ENCODE data around the gene HBE1. TPM values are rescaled to one million over a fixed set of nuclear protein-coding genes. Genes with fewer than 3 reads are reported as not detected.

HBE1 gene
- total and polyA plus RNA-seq, 4 donors: 2.1 to 14.6 TPM; not detected in 2

GRCh38 chr11:5246772-5247471 lies 22.8 kb downstream of the HBE1 start:
- WGBS, 2 donors: 67 to 68% methylated on average over 6 of the region's 6 CpGs
- peaks cover 0 to 2% (median 0%) of the 10 kb centered on the region in 3 donors for H3K27me3 ChIP-seq (ENCODE audit: control insufficient read depth in 3 of 3, insufficient read depth in 3 of 3, low read length in 2 of 3)
- no peak overlapping the region for H3K4me3 ChIP-seq
- H3K9ac ChIP-seq (ENCODE audit: insufficient read depth in 1 of 2, low read length in 2 of 2): no peak overlapping the region
- H3K36me3 ChIP-seq (ENCODE audit: control insufficient read depth in 4 of 4, insufficient read depth in 4 of 4, low read length in 4 of 4): no peaks in the 10 kb centered on the region
- TF ChIP-seq CTCF (IDR thresholded peaks at IDR 0.05; ENCODE audit: control extremely low read depth, extremely low read depth): no peak
- H3K27ac ChIP-seq (ENCODE audit: low read depth in 1 of 2, low read length in 1 of 2): no peak overlapping the region
- ATAC-seq (ENCODE audit: insufficient read depth, low FRiP score) (no peak), DNase-seq (no peak)
- no peaks in the 10 kb centered on the region for H3K4me1 ChIP-seq (ENCODE audit: control insufficient read depth in 5 of 5, insufficient read depth in 5 of 5, low read length in 5 of 5)
- H3K9me3 ChIP-seq (ENCODE audit: control insufficient read depth in 4 of 4, insufficient read depth in 3 of 4, low read length in 3 of 4): no peaks in the 10 kb centered on the region

DNA sequence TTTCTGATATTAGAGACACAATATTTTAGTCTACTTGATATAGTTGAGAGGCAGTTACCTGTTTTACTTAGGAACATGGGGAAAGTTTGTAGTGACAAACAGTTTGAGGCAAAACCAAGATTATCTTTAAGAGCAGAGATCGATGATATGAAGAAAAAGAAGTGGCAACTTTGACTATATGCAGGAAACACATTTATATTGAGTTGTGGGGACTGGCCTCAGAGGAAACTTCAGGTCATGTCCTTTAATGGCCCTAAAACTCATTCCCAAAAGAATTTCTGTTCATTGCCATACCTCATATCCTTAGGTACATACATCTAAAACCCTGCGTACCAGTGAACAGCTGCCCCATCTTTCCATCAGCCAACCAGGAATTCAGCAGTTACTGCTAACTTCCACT lies 24.6 kb downstream of the HBE1 start:
- H3K9ac ChIP-seq (ENCODE audit: insufficient read depth in 1 of 2, low read length in 2 of 2): no peak overlapping the region

GRCh38 chr11:5243816-5244180 lies 25.9 kb downstream of the HBE1 start:
- no peaks in the 10 kb centered on the region for H3K4me1 ChIP-seq (ENCODE audit: control insufficient read depth in 5 of 5, insufficient read depth in 5 of 5, low read length in 5 of 5)
- H3K27me3 ChIP-seq (ENCODE audit: control insufficient read depth in 3 of 3, insufficient read depth in 3 of 3, low read length in 2 of 3): peaks cover 0 to 4% (median 0%) of the 10 kb centered on the region in 3 donors
- DNase-seq: no peak
- TF ChIP-seq CTCF (IDR thresholded peaks at IDR 0.05; ENCODE audit: control extremely low read depth, extremely low read depth): no peak
- WGBS, 2 donors: 80 to 90% methylated on average over 4 of the region's 4 CpGs
- H3K36me3 ChIP-seq (ENCODE audit: control insufficient read depth in 4 of 4, insufficient read depth in 4 of 4, low read length in 4 of 4): no peaks in the 10 kb centered on the region
- no peak overlapping the region for H3K4me3 ChIP-seq
- H3K27ac ChIP-seq (ENCODE audit: low read depth in 1 of 2, low read length in 1 of 2): no peak overlapping the region
- no peaks in the 10 kb centered on the region for H3K9me3 ChIP-seq (ENCODE audit: control insufficient read depth in 4 of 4, insufficient read depth in 3 of 4, low read length in 3 of 4)
- ATAC-seq (ENCODE audit: insufficient read depth, low FRiP score): no peak
- no peak overlapping the region for H3K9ac ChIP-seq (ENCODE audit: insufficient read depth in 1 of 2, low read length in 2 of 2)

More for the DNA sequence above, 24.6 kb downstream of the HBE1 start:
- H3K9me3 ChIP-seq (ENCODE audit: control insufficient read depth in 4 of 4, insufficient read depth in 3 of 4, low read length in 3 of 4): no peaks in the 10 kb centered on the region
- TF ChIP-seq CTCF (IDR thresholded peaks at IDR 0.05; ENCODE audit: control extremely low read depth, extremely low read depth): no peak
- peaks cover 0 to 4% (median 0%) of the 10 kb centered on the region in 3 donors for H3K27me3 ChIP-seq (ENCODE audit: control insufficient read depth in 3 of 3, insufficient read depth in 3 of 3, low read length in 2 of 3)
- no peaks in the 10 kb centered on the region for H3K36me3 ChIP-seq (ENCODE audit: control insufficient read depth in 4 of 4, insufficient read depth in 4 of 4, low read length in 4 of 4)
- H3K27ac ChIP-seq (ENCODE audit: low read depth in 1 of 2, low read length in 1 of 2): no peak overlapping the region
- no peak overlapping the region for H3K4me3 ChIP-seq
- 66 to 76% methylated on average over 2 of the region's 2 CpGs for WGBS, 2 donors
- H3K4me1 ChIP-seq (ENCODE audit: control insufficient read depth in 5 of 5, insufficient read depth in 5 of 5, low read length in 5 of 5): no peaks in the 10 kb centered on the region
- no peak for ATAC-seq (ENCODE audit: insufficient read depth, low FRiP score)
- DNase-seq: no peak

Data from lung (tissue), 12 donors.